Measurements from ENCODE around the gene SULT1E1.

SULT1E1 gene

GRCh38 chr4:69882150-69882549, 22.2 kb upstream of the SULT1E1 start:
- TF ChIP-seq, protein P1, sequence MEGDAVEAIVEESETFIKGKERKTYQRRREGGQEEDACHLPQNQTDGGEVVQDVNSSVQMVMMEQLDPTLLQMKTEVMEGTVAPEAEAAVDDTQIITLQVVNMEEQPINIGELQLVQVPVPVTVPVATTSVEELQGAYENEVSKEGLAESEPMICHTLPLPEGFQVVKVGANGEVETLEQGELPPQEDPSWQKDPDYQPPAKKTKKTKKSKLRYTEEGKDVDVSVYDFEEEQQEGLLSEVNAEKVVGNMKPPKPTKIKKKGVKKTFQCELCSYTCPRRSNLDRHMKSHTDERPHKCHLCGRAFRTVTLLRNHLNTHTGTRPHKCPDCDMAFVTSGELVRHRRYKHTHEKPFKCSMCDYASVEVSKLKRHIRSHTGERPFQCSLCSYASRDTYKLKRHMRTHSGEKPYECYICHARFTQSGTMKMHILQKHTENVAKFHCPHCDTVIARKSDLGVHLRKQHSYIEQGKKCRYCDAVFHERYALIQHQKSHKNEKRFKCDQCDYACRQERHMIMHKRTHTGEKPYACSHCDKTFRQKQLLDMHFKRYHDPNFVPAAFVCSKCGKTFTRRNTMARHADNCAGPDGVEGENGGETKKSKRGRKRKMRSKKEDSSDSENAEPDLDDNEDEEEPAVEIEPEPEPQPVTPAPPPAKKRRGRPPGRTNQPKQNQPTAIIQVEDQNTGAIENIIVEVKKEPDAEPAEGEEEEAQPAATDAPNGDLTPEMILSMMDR (IDR thresholded peaks at IDR 0.05; ENCODE audit: low read depth, low read length) = no peak
- no peak for DNase-seq (ENCODE audit: extremely low read depth, low read depth)

DNA sequence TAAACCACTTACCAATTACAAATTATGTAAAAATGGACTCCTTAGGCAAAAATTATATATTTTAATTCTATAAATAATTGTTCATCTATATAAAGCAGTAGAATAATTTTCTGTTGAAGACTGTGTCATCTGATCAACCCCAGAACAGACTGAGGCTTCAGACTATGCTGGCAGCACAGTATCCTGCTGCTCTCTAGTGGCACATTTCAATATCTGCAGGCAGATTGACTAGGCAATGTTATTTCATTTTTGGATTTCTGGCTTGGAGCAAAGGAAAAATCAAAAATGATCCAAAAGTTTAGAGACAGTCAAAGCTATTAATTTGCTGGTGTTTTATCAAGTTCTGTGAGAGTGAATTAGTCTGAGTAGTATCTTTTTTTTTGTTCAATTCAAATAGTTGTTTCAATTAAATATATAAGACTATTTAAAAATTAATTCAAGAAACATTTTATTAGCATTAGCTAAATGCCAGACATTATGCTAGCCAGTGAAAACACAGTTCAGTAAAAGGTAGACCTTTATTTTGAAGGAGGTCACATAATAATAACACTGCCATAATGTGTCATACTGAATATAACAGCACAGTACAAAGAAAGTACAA, 21.3 kb upstream of the SULT1E1 start:
- TF ChIP-seq, protein P1 (IDR thresholded peaks at IDR 0.05; ENCODE audit: low read depth, low read length) = peak; percentile 84
- DNase-seq (ENCODE audit: extremely low read depth, low read depth) = peak; percentile 15

DNA sequence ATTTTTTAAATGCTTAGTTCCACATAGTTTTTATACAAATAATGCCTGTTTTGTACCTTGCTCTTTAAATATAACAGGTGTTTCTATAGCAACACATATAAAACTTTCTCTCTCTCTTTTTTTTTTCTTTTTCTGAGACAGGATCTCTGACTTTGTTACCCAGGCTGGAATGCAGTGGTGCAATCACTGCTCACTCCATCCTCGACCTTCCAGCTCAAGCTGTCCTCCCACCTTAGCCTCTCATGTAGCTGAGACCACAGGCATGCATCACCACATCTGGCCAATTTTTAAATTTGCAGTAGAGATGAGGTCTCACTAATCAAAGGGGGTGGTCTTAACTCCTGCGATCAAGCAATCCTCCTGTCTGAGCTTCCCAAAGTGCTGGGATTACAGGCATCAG, 18.3 kb upstream of the SULT1E1 start:
- TF ChIP-seq, protein P1 (IDR thresholded peaks at IDR 0.05; ENCODE audit: low read depth, low read length) = no peak
- DNase-seq (ENCODE audit: extremely low read depth, low read depth) = no peak

GRCh38 chr4:69877453-69877852, 17.5 kb upstream of the SULT1E1 start:
- DNase-seq (ENCODE audit: extremely low read depth, low read depth) = no peak
- TF ChIP-seq, protein P1 (IDR thresholded peaks at IDR 0.05; ENCODE audit: low read depth, low read length) = no peak

DNA sequence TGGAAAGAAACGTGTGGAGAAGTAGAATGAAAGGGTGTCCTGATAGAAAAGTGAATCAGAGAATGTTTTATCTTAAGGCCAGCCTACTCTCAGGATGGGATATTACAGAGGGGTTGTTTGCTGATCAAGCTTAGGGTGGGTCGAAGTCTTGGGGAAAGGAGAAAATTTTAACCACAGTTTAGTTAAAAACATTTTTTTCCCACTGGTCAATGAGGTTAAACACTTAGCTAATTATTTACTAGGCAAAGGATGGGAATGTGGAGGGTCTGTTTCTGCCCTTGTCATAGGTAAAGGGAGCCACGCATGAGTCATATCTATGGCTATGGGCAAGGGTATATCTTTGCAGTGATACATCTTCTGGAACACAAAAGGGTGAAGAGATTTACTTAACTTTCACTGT, 16.1 kb upstream of the SULT1E1 start:
- no peak for DNase-seq (ENCODE audit: extremely low read depth, low read depth)
- TF ChIP-seq, protein P1 (IDR thresholded peaks at IDR 0.05; ENCODE audit: low read depth, low read length) = no peak

DNA sequence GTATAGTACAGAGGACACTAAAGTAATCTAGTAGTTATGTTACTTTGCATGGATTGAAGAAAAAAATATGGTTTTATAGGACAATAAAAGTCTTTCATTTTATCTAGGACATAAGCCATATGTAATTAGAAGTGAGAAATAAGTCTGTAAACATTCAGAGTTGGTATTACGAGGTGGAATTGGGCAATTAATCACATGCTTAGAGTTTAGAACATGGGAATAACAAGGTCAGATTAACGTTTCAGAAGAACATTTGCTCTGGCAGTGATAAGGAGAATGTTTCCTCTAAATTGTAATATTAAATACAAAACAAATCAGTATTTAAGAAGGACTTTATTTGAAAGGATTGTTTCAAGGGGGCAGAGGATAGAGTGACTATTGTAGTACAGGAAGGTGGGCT, 15.6 kb upstream of the SULT1E1 start:
- no peak for DNase-seq (ENCODE audit: extremely low read depth, low read depth)
- TF ChIP-seq, protein P1 (IDR thresholded peaks at IDR 0.05; ENCODE audit: low read depth, low read length) = no peak

DNA sequence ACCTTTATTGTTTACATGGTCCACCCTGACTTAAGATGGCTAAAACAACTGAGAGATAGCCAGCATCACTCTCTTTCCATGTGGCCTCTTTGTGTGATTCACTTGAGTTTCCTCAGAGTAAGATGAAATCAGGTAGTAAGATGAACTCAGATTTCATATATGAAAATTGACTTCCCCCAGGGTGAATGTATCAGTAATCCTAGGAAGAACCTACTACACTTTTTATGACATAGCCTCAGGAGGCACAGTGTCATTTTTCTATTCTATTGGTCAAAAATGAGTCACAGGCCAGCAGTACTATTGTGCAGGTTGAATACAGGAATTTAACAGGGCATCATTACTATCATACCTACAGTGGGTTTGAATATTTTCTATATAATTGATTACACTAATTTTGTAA, 14.6 kb upstream of the SULT1E1 start:
- DNase-seq (ENCODE audit: extremely low read depth, low read depth) = no peak
- TF ChIP-seq, protein P1 (IDR thresholded peaks at IDR 0.05; ENCODE audit: low read depth, low read length) = no peak

Measured in AG09319 (cell line).